Measurements from ENCODE around the gene CFAP46. TPM values are rescaled to one million over a fixed set of nuclear protein-coding genes. Genes with fewer than 3 reads are reported as not detected.

CFAP46 gene
- total RNA-seq, 1 donor from 2014 or later, result not detected

Other genes with a start within 250 kb of the CFAP46 start
- not detected in 2 replicates for gene NKX6-2, start 156.4 kb downstream of the CFAP46 start, total RNA-seq
- 3.6 and 16.8 TPM in 2 replicates for gene ADGRA1, start 145.4 kb upstream of the CFAP46 start, total RNA-seq
- gene KNDC1, start 217.6 kb upstream of the CFAP46 start, total RNA-seq, result not detected in 2 replicates